HG02970 (cell line): ENCODE data around the gene HEG1.

Source experiments
- ATAC-seq: cut with Tn5 transposase; IDR thresholded peaks from one replicate; pipeline ENCODE4 v1.9.1; 2021; ENCODE audit warnings: mild to moderate bottlenecking, moderate library complexity, moderate number of reproducible peaks; ENCODE audit not compliant: unreplicated experiment, low FRiP score

Gene HEG1

GRCh38 chr3:124995460-124995994, 60.3 kb downstream of the HEG1 start:
- ATAC-seq: no peak

- no peak for ATAC-seq
These were observed 62.3 kb downstream of the HEG1 start for GRCh38 chr3:124993466-124993865.

DNA sequence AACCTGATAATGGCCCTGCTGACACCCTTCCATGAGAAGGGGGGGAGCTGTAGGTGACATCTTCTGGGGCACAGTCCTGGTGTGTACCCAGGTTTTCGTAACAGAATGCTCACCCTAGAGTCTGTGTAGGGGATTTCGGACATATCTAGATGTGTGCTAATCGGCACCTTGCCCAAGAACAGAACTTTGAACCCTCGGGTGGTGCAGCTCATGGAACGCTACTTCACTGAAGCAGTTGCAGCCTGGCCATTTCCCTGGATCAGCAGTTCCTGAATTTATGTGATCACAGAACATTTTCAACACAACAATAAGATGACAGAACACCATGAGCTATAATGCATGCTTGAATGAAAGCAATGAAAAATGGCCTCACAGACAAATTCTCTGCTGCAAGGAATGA, 63.8 kb downstream of the HEG1 start:
- no peak for ATAC-seq

DNA sequence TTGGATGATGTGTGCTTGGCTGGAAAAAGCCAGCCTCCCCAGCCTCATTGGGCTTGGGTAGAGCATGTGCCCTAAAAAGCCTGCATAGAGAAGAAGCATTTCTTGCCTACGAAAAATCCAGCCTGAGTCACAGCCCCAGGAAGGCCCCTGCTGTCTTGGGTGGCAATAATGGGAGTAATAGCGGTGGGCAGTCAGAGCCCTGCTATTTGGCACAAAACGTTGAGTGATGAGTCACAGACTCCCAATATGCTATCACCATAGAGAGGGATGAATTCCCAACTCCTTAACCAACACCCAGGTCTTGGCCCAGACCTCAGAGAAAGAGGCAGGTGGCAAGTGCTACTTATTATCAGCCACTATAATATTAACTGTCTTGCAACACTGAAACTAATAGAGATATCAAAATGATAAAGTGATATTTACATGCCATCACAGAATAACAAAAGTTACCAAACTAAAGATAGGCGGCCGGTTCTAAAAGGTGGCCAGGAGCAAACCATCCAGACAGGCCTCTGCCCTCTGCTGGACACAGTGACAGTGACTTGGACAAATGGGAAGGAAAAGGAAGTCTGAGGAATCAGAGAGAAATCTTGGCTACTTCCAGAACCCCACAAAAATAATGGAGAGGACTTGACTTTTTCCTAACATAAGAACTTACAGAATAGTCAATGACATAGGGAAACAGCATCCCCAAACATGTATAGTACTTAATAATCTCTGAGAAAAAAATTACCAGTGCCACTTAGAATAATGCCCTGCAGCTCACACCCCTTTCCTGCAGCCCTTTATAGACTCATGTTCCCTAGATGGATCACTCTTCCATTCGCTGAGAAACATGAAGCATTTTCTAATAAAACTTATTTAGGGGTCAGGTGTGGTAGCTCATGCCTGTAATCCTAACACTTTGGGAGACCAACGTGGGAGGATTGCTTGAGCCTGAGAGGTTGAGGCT, 69.3 kb downstream of the HEG1 start:
- ATAC-seq: no peak

DNA sequence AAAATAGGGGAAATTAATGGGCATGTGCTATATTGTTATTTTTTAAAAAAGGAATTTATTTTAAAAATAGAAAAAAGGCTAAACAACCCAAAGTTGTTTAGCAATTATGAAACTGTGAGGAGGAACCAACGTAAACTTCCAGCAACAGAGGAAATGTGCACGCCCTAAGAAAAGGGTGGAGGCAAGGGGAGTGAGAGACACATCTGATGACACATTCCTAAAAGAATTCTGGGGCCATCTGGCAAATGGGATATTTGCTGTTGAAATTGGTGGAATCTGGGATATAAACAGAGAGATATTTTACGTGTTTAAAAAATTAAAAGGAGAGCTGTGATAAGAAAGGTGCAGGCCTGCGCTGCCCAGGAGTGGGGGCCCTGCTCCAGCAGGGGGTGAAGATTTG, 70.4 kb downstream of the HEG1 start:
- ATAC-seq: no peak

DNA sequence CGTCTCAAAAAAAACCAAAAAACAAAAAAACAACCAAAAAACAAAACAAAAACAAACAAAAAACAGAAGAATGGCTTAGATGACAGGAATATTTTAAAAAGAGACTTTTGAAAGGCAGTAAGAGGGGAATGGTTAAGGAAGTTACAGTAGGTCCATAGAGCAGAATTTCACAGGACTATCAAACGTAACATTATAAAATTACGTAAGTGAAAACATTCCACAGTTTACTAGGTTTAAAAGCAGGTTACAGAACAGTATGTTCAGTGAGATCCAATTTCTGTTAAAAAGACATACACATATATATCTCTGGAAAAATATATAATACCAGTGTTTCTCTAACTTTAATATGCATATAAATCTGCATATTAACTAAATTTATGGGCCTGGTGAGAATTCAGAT, 71.0 kb downstream of the HEG1 start:
- no peak for ATAC-seq

- ATAC-seq: no peak
These were observed 72.9 kb downstream of the HEG1 start for GRCh38 chr3:124982855-124983254.

- no peak for ATAC-seq
These were observed 74.3 kb downstream of the HEG1 start for GRCh38 chr3:124981472-124981871.

DNA sequence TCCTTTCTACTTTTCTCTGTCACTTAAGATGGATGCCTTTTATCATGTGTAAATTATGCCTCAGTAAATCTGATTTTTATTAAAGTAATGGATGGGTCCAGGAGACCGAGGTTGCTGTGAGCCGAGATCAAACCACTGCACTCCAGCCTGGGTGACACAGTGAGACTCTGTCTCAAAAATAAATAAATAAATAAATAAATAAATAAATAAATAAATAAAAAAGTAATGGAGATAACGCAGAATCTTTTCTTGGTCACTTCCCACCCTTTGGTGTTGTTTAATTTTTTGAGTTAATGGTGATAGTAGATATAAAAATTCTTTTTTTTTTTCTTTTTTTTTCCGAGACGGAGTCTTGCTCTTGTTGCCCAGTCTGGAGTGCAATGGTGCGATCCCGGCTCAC, 77.2 kb downstream of the HEG1 start:
- no peak for ATAC-seq

GRCh38 chr3:124976383-124976782, 79.4 kb downstream of the HEG1 start:
- ATAC-seq: no peak

- ATAC-seq: no peak
These were observed 81.1 kb downstream of the HEG1 start for GRCh38 chr3:124974691-124975090.

DNA sequence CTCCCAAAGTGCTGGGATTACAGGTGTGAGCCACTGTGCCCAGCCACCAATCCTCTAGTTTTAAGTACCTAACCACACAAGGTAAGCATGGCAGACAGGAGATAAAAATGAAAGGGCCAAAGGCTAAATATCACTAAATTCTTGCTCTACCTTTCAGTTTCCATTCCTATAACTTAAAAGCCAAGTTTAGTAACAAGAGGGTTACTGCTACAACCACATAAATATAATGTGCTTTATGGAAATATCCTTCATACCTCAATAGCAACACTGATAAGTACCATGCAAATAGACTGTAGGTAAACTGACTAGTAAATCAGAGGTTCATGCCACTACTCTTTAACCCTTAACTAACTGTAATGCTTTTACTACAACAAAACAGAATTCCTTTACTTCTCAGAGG, 82.5 kb downstream of the HEG1 start:
- ATAC-seq: no peak

GRCh38 chr3:124972457-124972856, 83.3 kb downstream of the HEG1 start:
- no peak for ATAC-seq

DNA sequence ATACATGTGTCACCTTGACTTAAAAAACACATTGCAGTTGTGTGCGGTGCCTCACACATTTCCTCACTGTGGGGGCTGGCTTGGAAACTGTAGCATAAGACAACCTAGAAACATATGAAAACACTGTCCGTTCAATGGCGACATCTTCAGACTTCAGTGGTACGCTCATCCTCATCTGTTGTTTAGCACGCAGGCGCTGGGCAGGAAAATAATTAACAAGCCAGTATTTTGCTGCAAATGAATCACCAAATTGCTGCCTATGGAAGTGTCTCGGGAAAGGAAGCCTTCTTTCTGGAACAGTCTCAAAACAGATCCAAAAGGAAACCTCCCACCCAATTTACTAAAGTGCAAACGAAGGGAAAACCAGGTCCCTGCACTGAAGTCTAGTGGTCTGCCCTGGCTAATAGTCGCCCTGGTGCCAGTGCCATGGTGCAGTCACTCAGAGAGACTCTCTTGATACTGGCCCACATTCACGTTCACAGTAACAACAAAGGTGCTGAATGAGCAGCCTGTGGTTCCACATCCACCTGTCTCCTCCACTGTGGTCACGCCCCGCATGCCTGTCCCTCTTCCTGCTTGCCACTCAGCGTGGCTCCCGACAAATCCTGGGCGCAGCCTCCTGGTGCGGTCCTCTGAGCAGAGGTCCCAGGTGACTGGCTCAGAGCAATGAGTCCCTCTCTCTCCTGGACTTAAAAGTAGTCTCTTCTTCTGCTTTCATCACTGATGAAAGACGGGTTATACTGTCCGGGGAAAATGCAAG, 85.7 kb downstream of the HEG1 start:
- no peak for ATAC-seq

- ATAC-seq: no peak
These were observed 86.6 kb downstream of the HEG1 start for GRCh38 chr3:124969190-124969589.

DNA sequence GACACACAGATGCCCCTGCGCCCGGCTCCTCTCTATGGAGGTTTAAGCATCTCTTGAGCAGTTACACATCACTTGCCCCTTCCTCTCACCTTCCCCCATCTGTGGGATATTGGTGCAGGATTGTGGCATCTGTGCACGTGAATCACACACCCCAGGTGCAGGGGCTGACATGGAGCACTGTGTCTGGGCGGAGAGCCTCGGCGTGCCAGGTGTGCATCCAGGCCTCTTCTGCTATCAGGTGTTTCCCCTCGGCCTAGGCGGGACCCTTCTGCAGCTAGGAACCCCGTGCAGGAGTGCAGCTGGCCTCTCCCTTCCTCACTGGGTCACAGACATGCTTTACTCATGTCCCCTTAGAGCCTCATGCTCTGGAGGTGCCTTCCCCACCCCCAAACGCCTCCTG, 87.8 kb downstream of the HEG1 start:
- ATAC-seq: no peak

DNA sequence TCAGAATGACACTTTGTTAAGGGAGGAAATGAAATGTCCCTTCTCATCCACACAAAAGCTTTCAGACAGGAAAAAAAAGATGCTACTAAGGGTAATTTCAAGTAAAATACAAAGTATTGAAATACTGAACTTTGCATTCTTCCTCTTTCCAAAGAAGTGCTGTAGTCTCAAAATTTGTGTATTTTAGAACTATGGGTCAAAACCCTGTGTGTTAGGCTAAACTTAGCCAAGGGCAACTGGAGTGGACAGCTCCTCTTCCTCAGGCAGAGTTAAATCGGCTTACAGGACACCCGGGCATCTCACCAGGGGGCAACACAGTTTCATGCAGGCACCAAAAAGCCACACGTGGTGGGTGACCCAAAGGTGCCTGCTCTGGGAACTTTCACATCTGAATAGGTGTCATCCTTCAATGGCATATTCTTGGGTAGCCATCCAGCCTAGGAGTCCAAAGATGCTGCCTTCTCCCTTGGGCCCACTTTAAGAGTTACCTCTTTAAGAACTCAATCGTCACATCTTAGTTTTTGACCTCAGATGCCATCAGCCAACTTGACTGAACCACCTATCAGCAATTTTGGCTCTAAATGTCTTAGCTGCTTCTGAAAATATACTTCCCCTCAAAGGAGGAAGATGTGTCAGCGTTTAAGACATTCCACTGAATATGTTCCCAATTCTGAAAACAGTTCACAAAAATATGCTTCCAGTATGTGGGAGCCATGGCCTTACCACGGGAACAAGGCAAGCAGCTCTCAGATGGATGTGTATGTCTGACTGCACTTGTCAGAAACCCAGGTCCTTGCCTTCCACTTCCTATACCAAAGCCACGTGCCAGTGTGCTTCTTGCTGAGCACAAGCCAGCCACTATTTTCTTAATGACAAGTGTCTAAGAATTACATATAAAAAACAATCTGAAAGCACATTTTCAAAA, 89.0 kb downstream of the HEG1 start:
- ATAC-seq: no peak

DNA sequence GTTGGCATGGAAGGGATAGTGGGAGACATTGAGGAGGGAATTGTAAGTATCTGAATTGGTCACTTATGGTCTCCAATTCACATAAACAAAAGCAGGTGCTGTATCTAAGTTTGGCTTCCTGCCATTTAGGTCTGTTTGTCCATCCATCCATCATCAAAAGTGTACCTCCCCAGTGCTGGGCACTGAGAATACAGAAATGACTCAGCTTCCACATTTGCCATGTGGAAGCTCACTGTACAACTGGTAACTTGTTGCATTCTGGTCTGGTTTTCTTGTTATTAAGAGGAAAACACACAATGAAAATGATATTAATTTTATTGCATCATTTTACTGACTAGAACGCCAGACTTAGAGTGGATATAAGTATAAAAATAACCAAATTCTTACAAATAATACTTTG, 90.4 kb downstream of the HEG1 start:
- ATAC-seq: no peak

GRCh38 chr3:124964387-124964786, 91.4 kb downstream of the HEG1 start:
- ATAC-seq: no peak

- ATAC-seq: no peak
These were observed 92.0 kb downstream of the HEG1 start for GRCh38 chr3:124963755-124964154.
